Transverse colon (tissue), 4 donors: Measurements from ENCODE around the gene ATG12. TPM values are rescaled to one million over a fixed set of nuclear protein-coding genes. Genes with fewer than 3 reads are reported as not detected.

Source experiments
- DNase-seq: peaks from one replicate; pipeline ENCODE4 v3.0.0-alpha.2; 2019
- H3K27ac ChIP-seq, 4 donors: fragments of 200-600 bp; sonication (generic); 2 replicates each; pipeline ENCODE4 v1.5.1; 2016 to 2018; ENCODE audit warnings: inconsistent platforms in 4 of 4
- H3K27me3 ChIP-seq: fragments of 200-600 bp; sonication (generic); 2 replicates; pipeline ENCODE4 v1.5.1; 2017; ENCODE audit warnings: inconsistent platforms
- H3K36me3 ChIP-seq, 4 donors: fragments of 200-600 bp; sonication (generic); 2 replicates each; pipeline ENCODE4 v1.5.1; 2017 to 2019; ENCODE audit warnings: inconsistent platforms in 4 of 4
- H3K4me1 ChIP-seq, 4 donors: fragments of 200-600 bp; sonication (generic); 2 replicates each; pipeline ENCODE4 v1.5.1; 2017 to 2020; ENCODE audit warnings: inconsistent platforms in 4 of 4
- H3K4me3 ChIP-seq, 4 donors: fragments of 200-600 bp; sonication (generic); 1 replicate in 1 of 4; 2 replicates in 3 of 4; pipeline versions ENCODE4 v1.5.1 to v1.6.1; 2017 to 2019; ENCODE audit warnings: inconsistent platforms in 4 of 4
- H3K9me3 ChIP-seq, 2 donors: fragments of 200-600 bp; sonication (generic); 2 replicates each; pipeline ENCODE4 v1.5.1; 2017 to 2019; ENCODE audit warnings: inconsistent platforms in 2 of 2
- CTCF ChIP-seq, 5 experiments: fragments of 200-600 bp in 3 of 5; fragments of 450-650 bp in 2 of 5; sonication (generic) in 3 of 5; IDR thresholded peaks; 1 replicate in 2 of 5; 2 replicates in 3 of 5; pipeline ENCODE4 v1.5.1; 2016 to 2017; ENCODE audit warnings: antibody characterized with exemption in 5 of 5, inconsistent platforms in 3 of 5, mild to moderate bottlenecking in 2 of 5, moderate library complexity in 1 of 5
- EP300 ChIP-seq: sonication (generic); formaldehyde crosslinking; IDR thresholded peaks from one replicate; pipeline ENCODE4 v1.6.1; 2017; ENCODE audit warnings: antibody characterized with exemption, low read depth
- POLR2A ChIP-seq: fragments of 450-650 bp; IDR thresholded peaks from one replicate; pipeline ENCODE4 v1.6.1; 2016; ENCODE audit warnings: antibody characterized with exemption, mild to moderate bottlenecking, moderate library complexity
- POLR2AphosphoS5 ChIP-seq, 3 donors: sonication (generic); formaldehyde crosslinking; IDR thresholded peaks; one replicate each; pipeline ENCODE4 v1.6.1; 2016; ENCODE audit warnings: antibody characterized with exemption in 3 of 3
- WGBS, 2 donors: methylation state at CpG; one replicate each; pipeline ENCODE4 v1.1.5; 2018; ENCODE audit warnings: low coverage in 1 of 2; 5-methylcytosine and 5-hydroxymethylcytosine counted together
- in situ Hi-C, 4 donors: fragments of 200-750 bp; cut with MboI; loops; one replicate each; pipeline versions ENCODE4 v1.15.0 to v1.15.1; 2017; ENCODE audit warnings: low sequenced_read_pairs in 3 of 4, low pct_ligation_motif_present in 1 of 4, low pct_unique_long_range_greater_than_20kb in 1 of 4
- intact Hi-C: fragments of 100-400 bp; cut with DNase I; formaldehyde crosslinking; loops from one replicate; pipeline ENCODE4 v1.15.1; 2023; ENCODE audit warnings: low total_unique reads
- total RNA-seq, 4 donors: library from RNA; depleted of rRNA; stranded (reverse); fragments of >200 nt; gene quantifications; one replicate each; pipeline ENCODE4 v1.1.0, GENCODE V29; 2016

The ATG12 gene
- total RNA-seq, 4 donors from 2014 or later, result 18.7 to 51.3 (median 31.4) TPM

- no peak for TF ChIP-seq POLR2A
- no peak for TF ChIP-seq CTCF (IDR thresholded peaks at IDR 0.05)
- no peak for TF ChIP-seq EP300
- no peak for TF ChIP-seq POLR2AphosphoS5 (IDR thresholded peaks at IDR 0.05)
- 74 to 80% methylated on average over 3 of the region's 3 CpGs for WGBS, 2 donors
- Histone ChIP-seq H3K27ac (peak overlapping the region in 1 of 4 donors; percentile 13), H3K27me3 (no peaks in the 10 kb centered on the region), H3K36me3 (no peaks in the 10 kb centered on the region), H3K4me1 (peaks cover 14 to 41% (median 19%) of the 10 kb centered on the region in 4 donors), H3K4me3 (peak overlapping the region in 1 of 4 donors; percentile 5), H3K9me3 (peaks cover 2% of the 10 kb centered on the region in 2 donors)
- in situ Hi-C loops (no loop called here), intact Hi-C loops (no loop called here)
- no peak for DNase-seq
Measured at GRCh38 chr5:115858396-115858795, 17.0 kb upstream of the ATG12 start.

DNA sequence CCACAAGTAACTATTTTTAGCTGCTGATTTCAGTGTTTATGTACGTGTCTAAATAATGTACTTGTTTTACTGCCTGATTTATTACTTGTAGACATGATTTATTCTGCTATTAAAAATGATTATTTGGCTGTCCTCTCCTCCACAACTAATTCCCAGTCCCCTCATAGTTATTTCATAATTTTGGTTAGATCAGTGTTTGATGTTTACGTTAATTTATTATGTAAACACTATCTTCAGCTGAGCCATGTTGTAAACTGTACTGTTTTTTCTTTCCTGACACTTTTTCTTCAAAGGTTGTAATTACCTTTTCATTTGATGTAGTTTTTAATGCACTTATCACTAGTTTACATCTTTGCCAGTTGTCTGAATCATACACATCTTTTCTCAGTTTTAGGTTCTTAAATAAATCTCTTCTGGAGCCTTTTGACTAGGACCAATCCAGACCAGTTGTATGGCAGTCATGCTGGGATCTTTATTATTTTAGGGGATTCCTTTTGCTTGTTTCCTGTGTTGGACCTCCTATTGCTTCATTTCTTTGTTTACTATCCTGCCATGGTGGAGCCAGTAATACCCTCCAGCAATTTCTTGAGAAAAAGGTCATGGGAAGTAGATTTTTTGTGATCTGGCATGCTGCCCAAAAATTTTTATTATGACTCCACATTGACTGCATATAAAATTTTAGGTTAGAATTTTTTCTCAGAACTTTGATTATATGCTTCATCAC, 16.4 kb upstream of the ATG12 start:
- no peak for DNase-seq
- H3K36me3 ChIP-seq, result no peaks in the 10 kb centered on the region
- H3K4me3 ChIP-seq, result peak overlapping the region in 1 of 4 donors; percentile 5
- TF ChIP-seq POLR2AphosphoS5 (IDR thresholded peaks at IDR 0.05), result peak in 2 of 3 donors; percentile 28 to 64
- no peak for TF ChIP-seq CTCF (IDR thresholded peaks at IDR 0.05)
- TF ChIP-seq POLR2A, result no peak
- in situ Hi-C loops (no loop called here), intact Hi-C loops (no loop called here)
- peaks cover 14 to 41% (median 19%) of the 10 kb centered on the region in 4 donors for H3K4me1 ChIP-seq
- H3K27me3 ChIP-seq, result no peaks in the 10 kb centered on the region
- no peaks in the 10 kb centered on the region for H3K9me3 ChIP-seq
- H3K27ac ChIP-seq, result peak overlapping the region in 2 of 4 donors; percentile 13 to 27
- WGBS, 2 donors, result 36 to 46% methylated on average over 2 of the region's 2 CpGs

GRCh38 chr5:115857057-115857479, 15.7 kb upstream of the ATG12 start:
- H3K27me3 ChIP-seq, result no peaks in the 10 kb centered on the region
- H3K4me1 ChIP-seq, result peaks cover 14 to 43% (median 19%) of the 10 kb centered on the region in 4 donors
- peak overlapping the region in 1 of 4 donors; percentile 27 for H3K27ac ChIP-seq
- no peak overlapping the region for H3K4me3 ChIP-seq
- in situ Hi-C loops (no loop called here), intact Hi-C loops (no loop called here)
- 42 to 54% methylated on average over 1 of the region's 1 CpG for WGBS, 2 donors
- no peak for DNase-seq
- no peaks in the 10 kb centered on the region for H3K9me3 ChIP-seq
- no peak for TF ChIP-seq POLR2AphosphoS5 (IDR thresholded peaks at IDR 0.05)
- no peaks in the 10 kb centered on the region for H3K36me3 ChIP-seq

- Histone ChIP-seq H3K4me3 (no peak overlapping the region), H3K4me1 (peaks cover 14 to 54% (median 19%) of the 10 kb centered on the region in 4 donors), H3K9me3 (no peaks in the 10 kb centered on the region), H3K36me3 (no peaks in the 10 kb centered on the region), H3K27me3 (no peaks in the 10 kb centered on the region), H3K27ac (no peak overlapping the region)
- no peak for DNase-seq
- intact Hi-C loops, result no loop called here
- TF ChIP-seq POLR2A (no peak), POLR2AphosphoS5 (IDR thresholded peaks at IDR 0.05) (no peak), CTCF (IDR thresholded peaks at IDR 0.05) (no peak), EP300 (no peak)
- 80 to 89% methylated on average over 1 of the region's 1 CpG for WGBS, 2 donors
- in situ Hi-C loops, result no loop called here
Measured at GRCh38 chr5:115855959-115856358, 14.6 kb upstream of the ATG12 start.

- Histone ChIP-seq H3K4me3 (no peak overlapping the region), H3K4me1 (peaks cover 14 to 58% (median 23%) of the 10 kb centered on the region in 4 donors), H3K27ac (no peak overlapping the region), H3K9me3 (no peaks in the 10 kb centered on the region), H3K27me3 (no peaks in the 10 kb centered on the region), H3K36me3 (no peaks in the 10 kb centered on the region)
- TF ChIP-seq POLR2A (no peak), POLR2AphosphoS5 (IDR thresholded peaks at IDR 0.05) (no peak), CTCF (IDR thresholded peaks at IDR 0.05) (no peak), EP300 (no peak)
- DNase-seq, result no peak
- intact Hi-C loops, result no loop called here
- in situ Hi-C loops, result no loop called here
- 92 to 94% methylated on average over 3 of the region's 3 CpGs for WGBS, 2 donors
Measured at GRCh38 chr5:115854139-115854538, 12.8 kb upstream of the ATG12 start.
